Kidney epithelial cell (primary cell): Measurements from ENCODE around the gene YAF2. TPM values are rescaled to one million over a fixed set of nuclear protein-coding genes. Genes with fewer than 3 reads are reported as not detected.
"Not testable (repeated sequence)": the region's sequence is repeated elsewhere in the genome, so short reads cannot be mapped to it uniquely, and the experiment has no call there.

Source experiments
- DNase-seq: peaks from one replicate; pipeline ENCODE4 v3.0.0-alpha.2; 2010; ENCODE audit warnings: low read depth
- H3K27me3 ChIP-seq: 2 replicates; pipeline ENCODE4 v1.6.0; 2011; ENCODE audit warnings: low read length; ENCODE audit not compliant: control insufficient read depth, insufficient read depth
- H3K36me3 ChIP-seq: 2 replicates; pipeline ENCODE4 v1.5.1; 2011; ENCODE audit warnings: low read length; ENCODE audit not compliant: control insufficient read depth, insufficient read depth
- H3K4me3 ChIP-seq: 2 replicates; pipeline ENCODE4 v1.5.1; 2011; ENCODE audit warnings: low read depth, mild to moderate bottlenecking, control low read depth, low read length
- total RNA-seq: library from RNA; depleted of rRNA; stranded (reverse); fragments of >200 nt; gene quantifications from 2 replicates; pipeline ENCODE4 v1.2.3, GENCODE V29; 2015
- TF ChIP-seq, protein P1 (sequence below): IDR thresholded peaks from 2 replicates; pipeline ENCODE4 v1.5.1; 2011; ENCODE audit warnings: mild to moderate bottlenecking, moderate library complexity, low read length, control low read depth, inconsistent platforms; ENCODE audit not compliant: insufficient read depth, poor library complexity, severe bottlenecking

The YAF2 gene
- total RNA-seq, 1 donor from 2014 or later: 15.7 TPM

- Histone ChIP-seq H3K27me3 (no peaks in the 10 kb centered on the region), H3K36me3 (no peaks in the 10 kb centered on the region), H3K4me3 (no peak overlapping the region)
- TF ChIP-seq, protein P1, sequence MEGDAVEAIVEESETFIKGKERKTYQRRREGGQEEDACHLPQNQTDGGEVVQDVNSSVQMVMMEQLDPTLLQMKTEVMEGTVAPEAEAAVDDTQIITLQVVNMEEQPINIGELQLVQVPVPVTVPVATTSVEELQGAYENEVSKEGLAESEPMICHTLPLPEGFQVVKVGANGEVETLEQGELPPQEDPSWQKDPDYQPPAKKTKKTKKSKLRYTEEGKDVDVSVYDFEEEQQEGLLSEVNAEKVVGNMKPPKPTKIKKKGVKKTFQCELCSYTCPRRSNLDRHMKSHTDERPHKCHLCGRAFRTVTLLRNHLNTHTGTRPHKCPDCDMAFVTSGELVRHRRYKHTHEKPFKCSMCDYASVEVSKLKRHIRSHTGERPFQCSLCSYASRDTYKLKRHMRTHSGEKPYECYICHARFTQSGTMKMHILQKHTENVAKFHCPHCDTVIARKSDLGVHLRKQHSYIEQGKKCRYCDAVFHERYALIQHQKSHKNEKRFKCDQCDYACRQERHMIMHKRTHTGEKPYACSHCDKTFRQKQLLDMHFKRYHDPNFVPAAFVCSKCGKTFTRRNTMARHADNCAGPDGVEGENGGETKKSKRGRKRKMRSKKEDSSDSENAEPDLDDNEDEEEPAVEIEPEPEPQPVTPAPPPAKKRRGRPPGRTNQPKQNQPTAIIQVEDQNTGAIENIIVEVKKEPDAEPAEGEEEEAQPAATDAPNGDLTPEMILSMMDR: no peak
- DNase-seq: no peak
These were observed 3.1 kb downstream of the YAF2 start for GRCh38 chr12:42234970-42235369.

DNA sequence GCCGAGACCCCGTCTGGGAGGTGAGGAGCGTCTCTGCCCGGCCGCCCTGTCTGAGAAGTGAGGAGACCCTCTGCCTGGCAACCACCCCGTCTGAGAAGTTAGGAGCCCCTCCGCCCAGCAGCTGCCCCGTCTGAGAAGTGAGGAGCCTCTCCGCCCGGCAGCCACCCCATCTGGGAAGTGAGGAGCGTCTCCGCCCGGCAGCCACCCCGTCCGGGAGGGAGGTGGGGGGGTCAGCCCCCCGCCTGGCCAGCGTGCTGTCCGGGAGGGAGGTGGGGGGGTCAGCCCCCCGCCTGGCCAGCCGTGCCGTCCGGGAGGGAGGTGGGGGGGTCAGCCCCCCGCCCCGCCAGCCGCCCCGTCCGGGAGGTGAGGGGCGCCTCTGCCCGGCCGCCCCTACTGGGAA, 10.5 kb downstream of the YAF2 start:
- H3K36me3 ChIP-seq, H3K27me3 ChIP-seq, DNase-seq, H3K4me3 ChIP-seq: not testable (repeated sequence)

- not testable (repeated sequence) for H3K27me3 ChIP-seq, H3K4me3 ChIP-seq, DNase-seq, H3K36me3 ChIP-seq
These were observed 13.5 kb downstream of the YAF2 start for GRCh38 chr12:42224501-42224900.

GRCh38 chr12:42222724-42223123, 15.3 kb downstream of the YAF2 start:
- no peaks in the 10 kb centered on the region for H3K27me3 ChIP-seq
- no peak overlapping the region for H3K4me3 ChIP-seq
- TF ChIP-seq, protein P1: no peak
- no peaks in the 10 kb centered on the region for H3K36me3 ChIP-seq
- no peak for DNase-seq

GRCh38 chr12:42221726-42222125, 16.3 kb downstream of the YAF2 start:
- H3K36me3 ChIP-seq: no peaks in the 10 kb centered on the region
- no peaks in the 10 kb centered on the region for H3K27me3 ChIP-seq
- H3K4me3 ChIP-seq: no peak overlapping the region
- no peak for DNase-seq
- TF ChIP-seq, protein P1: no peak

DNA sequence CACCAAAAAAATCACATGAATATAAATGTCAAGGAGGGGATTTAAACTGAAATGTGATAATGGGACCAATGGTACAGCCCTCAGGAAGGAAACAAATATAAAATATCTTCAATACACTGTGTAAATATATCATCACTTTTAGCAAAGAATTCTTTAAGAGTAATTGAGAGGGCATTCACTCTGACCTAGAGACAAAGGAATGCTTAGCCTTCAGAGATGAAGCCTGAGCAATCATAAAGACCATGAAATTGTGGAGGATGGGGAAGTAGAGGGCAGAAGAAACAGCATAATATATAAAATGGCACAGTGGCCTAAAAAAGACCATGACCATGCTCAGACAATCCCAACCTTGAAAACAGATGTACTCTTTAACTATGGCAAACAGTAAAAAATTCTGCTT, 20.4 kb downstream of the YAF2 start:
- TF ChIP-seq, protein P1: no peak
- DNase-seq: no peak
- no peaks in the 10 kb centered on the region for H3K27me3 ChIP-seq
- no peaks in the 10 kb centered on the region for H3K36me3 ChIP-seq
- no peak overlapping the region for H3K4me3 ChIP-seq

DNA sequence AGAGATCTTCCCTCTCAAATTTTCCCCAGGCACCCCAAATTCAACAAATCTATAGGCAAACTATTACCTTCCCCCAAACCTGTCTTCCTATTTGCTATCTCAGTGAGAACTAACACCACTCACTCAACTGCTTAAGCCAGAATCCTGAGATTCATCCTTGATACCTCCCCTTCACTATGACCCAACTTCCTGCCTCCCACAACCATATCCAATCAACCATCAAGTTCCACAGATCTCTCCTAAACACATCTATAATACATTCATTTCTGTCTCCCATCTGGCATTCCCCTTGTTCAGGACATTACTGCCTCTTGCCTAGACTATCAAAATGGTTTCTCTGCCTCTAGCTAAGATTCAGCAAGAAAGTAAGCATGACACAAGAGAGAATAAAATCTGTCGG, 21.3 kb downstream of the YAF2 start:
- no peak for DNase-seq
- no peaks in the 10 kb centered on the region for H3K36me3 ChIP-seq
- no peaks in the 10 kb centered on the region for H3K27me3 ChIP-seq
- H3K4me3 ChIP-seq: no peak overlapping the region
- TF ChIP-seq, protein P1: no peak

DNA sequence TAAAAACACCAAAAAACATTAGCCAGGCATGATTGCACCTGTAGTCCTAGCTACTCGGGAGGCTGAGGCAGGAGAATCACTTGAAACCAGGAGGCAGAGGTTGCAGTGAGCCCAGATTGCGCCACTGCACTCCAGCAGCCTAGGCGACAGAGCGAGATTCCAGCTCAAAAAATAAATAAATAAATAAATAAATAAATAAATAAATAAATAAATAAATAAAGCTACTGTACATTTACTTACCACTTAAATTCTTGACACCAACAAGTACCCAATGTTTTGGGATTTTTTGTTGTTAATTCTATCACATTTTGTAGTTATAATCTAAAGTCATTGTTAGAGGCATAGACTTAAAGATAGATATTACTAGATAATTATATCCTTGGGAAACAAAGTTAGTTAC, 22.3 kb downstream of the YAF2 start:
- not testable (repeated sequence) for H3K36me3 ChIP-seq

More for the DNA sequence above, 22.3 kb downstream of the YAF2 start:
- DNase-seq, H3K4me3 ChIP-seq, H3K27me3 ChIP-seq: not testable (repeated sequence)
